Astrocyte (in vitro differentiated cells and primary cell): ENCODE measurements around the gene ZNF684. TPM values are rescaled to one million over a fixed set of nuclear protein-coding genes. Genes with fewer than 3 reads are reported as not detected.
A peak's percentile ranks its signal among the peaks of the same experiment; 100 is the strongest.

ENCODE experiments used
- DNase-seq: peaks from one replicate; pipeline ENCODE4 v3.0.0-alpha.2; 2010; ENCODE audit warnings: low read depth
- FAIRE-seq: peaks from 2 replicates; lab custom pipeline; 2011; peaks lifted over from hg19 to GRCh38; lab: Jason Lieb, UNC
- H2AFZ ChIP-seq: 2 replicates; pipeline ENCODE4 v1.6.0; 2012; ENCODE audit warnings: low read depth, low read length, inconsistent platforms
- H3K27ac ChIP-seq: 2 replicates; pipeline ENCODE4 v1.5.1; 2011; ENCODE audit warnings: low read depth, low read length, inconsistent platforms
- H3K27me3 ChIP-seq: 2 replicates; pipeline ENCODE4 v1.6.0; 2011; ENCODE audit warnings: low read length, inconsistent platforms; ENCODE audit not compliant: insufficient read depth
- H3K36me3 ChIP-seq: 2 replicates; pipeline ENCODE4 v1.5.1; 2011; ENCODE audit warnings: low read length, inconsistent platforms; ENCODE audit not compliant: insufficient read depth
- H3K4me1 ChIP-seq: 2 replicates; pipeline ENCODE4 v1.5.1; 2011; ENCODE audit warnings: low read length, inconsistent platforms; ENCODE audit not compliant: insufficient read depth
- H3K4me2 ChIP-seq: 2 replicates; pipeline ENCODE4 v1.6.0; 2012; ENCODE audit warnings: low read length, inconsistent platforms
- H3K4me3 ChIP-seq: 2 replicates; pipeline ENCODE4 v1.5.1; 2011; ENCODE audit warnings: low read depth, mild to moderate bottlenecking, low read length, inconsistent platforms; ENCODE audit not compliant: insufficient read depth
- H3K79me2 ChIP-seq: 2 replicates; pipeline ENCODE4 v1.6.0; 2012; ENCODE audit warnings: mild to moderate bottlenecking, low read length, inconsistent platforms; ENCODE audit not compliant: insufficient read depth
- H3K9ac ChIP-seq: 2 replicates; pipeline ENCODE4 v1.6.0; 2012; ENCODE audit warnings: mild to moderate bottlenecking, low read length, inconsistent platforms
- H3K9me3 ChIP-seq: 2 replicates; pipeline ENCODE4 v1.5.1; 2012; ENCODE audit warnings: low read depth, mild to moderate bottlenecking, low read length, inconsistent platforms; ENCODE audit not compliant: insufficient read depth
- H4K20me1 ChIP-seq: 2 replicates; pipeline ENCODE4 v1.6.0; 2012; ENCODE audit warnings: low read length, inconsistent platforms; ENCODE audit not compliant: insufficient read depth
- H3K27ac Mint-ChIP-seq: one replicate; pipeline ENCODE4 v1.8.0; 2021; ENCODE audit warnings: mild to moderate bottlenecking, mixed read lengths; ENCODE audit not compliant: unreplicated experiment
- H3K27me3 Mint-ChIP-seq: one replicate; pipeline ENCODE4 v1.8.0; 2021; ENCODE audit warnings: low read depth, mixed read lengths; ENCODE audit not compliant: unreplicated experiment
- H3K36me3 Mint-ChIP-seq: one replicate; pipeline ENCODE4 v1.8.0; 2021; ENCODE audit warnings: low read depth, mixed read lengths; ENCODE audit not compliant: unreplicated experiment
- H3K4me1 Mint-ChIP-seq: one replicate; pipeline ENCODE4 v1.8.0; 2021; ENCODE audit warnings: low read depth, mixed read lengths; ENCODE audit not compliant: unreplicated experiment
- H3K4me3 Mint-ChIP-seq: one replicate; pipeline ENCODE4 v1.8.0; 2021; ENCODE audit warnings: mild to moderate bottlenecking, moderate library complexity, mixed read lengths; ENCODE audit not compliant: unreplicated experiment
- H3K9me3 Mint-ChIP-seq: one replicate; pipeline ENCODE4 v1.8.0; 2021; ENCODE audit warnings: mild to moderate bottlenecking, mixed read lengths; ENCODE audit not compliant: unreplicated experiment
- EZH2 ChIP-seq: IDR thresholded peaks from 2 replicates; pipeline ENCODE4 v1.6.1; 2012; ENCODE audit warnings: mild to moderate bottlenecking, low read length, inconsistent platforms; ENCODE audit not compliant: insufficient read depth
- total RNA-seq: library from RNA; stranded (reverse); gene quantifications from 2 replicates; pipeline ENCODE4 v1.2.1, GENCODE V29; 2021
- TF ChIP-seq, protein P1 (sequence below): IDR thresholded peaks from 2 replicates; pipeline ENCODE4 v1.5.1; 2011; ENCODE audit warnings: low read depth, mild to moderate bottlenecking, inconsistent platforms, low read length, moderate library complexity; ENCODE audit not compliant: insufficient read depth

The ZNF684 gene
- total RNA-seq, 1 donor from 2014 or later: 3.9 TPM

DNA sequence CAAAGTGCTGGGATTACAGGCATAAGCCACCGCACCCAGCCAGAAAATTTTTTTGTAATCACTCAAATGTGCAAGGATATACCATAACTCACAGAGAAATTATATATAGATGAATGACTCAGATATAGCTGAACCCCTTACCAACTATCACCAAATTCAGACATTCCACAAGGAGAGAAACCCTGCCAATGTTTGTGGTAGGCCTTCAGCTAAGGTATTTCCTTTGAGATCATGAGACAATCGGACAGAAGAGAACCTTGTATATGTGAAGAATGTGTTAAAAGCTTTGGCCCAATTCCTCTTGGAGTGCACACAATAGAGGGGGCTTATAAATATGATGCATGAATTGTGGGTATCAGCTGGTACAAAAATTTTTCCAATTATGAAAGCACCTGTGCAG lies 50.7 kb downstream of the ZNF684 start:
- Mint-ChIP-seq H3K4me1 (peaks cover 15% of the 10 kb centered on the region), H3K9me3 (no peaks in the 10 kb centered on the region), H3K4me3 (no peak overlapping the region), H3K36me3 (no peaks in the 10 kb centered on the region), H3K27me3 (peaks cover 11% of the 10 kb centered on the region), H3K27ac (no peak overlapping the region)
- Histone ChIP-seq H3K27ac (no peak overlapping the region), H3K4me2 (peak overlapping the region; percentile 13), H3K79me2 (no peaks in the 10 kb centered on the region), H3K4me1 (peaks cover 11% of the 10 kb centered on the region), H2AFZ (no peak overlapping the region), H4K20me1 (no peaks in the 10 kb centered on the region), H3K36me3 (no peaks in the 10 kb centered on the region), H3K9me3 (no peaks in the 10 kb centered on the region), H3K27me3 (peaks cover 9% of the 10 kb centered on the region), H3K9ac (no peak overlapping the region), H3K4me3 (no peak overlapping the region)
- DNase-seq: peak; percentile 81
- no peak for FAIRE-seq
- TF ChIP-seq EZH2: no peak
- TF ChIP-seq, protein P1, sequence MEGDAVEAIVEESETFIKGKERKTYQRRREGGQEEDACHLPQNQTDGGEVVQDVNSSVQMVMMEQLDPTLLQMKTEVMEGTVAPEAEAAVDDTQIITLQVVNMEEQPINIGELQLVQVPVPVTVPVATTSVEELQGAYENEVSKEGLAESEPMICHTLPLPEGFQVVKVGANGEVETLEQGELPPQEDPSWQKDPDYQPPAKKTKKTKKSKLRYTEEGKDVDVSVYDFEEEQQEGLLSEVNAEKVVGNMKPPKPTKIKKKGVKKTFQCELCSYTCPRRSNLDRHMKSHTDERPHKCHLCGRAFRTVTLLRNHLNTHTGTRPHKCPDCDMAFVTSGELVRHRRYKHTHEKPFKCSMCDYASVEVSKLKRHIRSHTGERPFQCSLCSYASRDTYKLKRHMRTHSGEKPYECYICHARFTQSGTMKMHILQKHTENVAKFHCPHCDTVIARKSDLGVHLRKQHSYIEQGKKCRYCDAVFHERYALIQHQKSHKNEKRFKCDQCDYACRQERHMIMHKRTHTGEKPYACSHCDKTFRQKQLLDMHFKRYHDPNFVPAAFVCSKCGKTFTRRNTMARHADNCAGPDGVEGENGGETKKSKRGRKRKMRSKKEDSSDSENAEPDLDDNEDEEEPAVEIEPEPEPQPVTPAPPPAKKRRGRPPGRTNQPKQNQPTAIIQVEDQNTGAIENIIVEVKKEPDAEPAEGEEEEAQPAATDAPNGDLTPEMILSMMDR: no peak

DNA sequence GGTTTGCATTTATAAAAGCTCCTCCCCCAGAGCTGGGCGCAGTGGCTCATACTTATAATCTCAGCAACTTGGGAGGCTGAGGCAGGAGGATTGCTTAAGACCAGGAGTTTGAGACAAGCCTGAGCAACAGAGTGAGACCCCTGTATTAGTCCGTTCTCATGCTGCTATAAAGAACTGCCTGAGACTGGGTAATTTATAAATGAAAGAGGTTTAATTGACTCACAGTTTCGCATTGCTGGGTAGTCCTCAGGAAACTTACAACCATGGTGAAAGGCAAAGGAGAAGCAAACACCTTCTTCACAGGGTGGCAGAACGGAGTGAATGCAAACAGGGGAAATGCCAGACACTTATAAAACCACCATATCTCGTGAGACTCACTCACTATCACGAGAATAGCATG lies 52.5 kb downstream of the ZNF684 start:
- no peak overlapping the region for H3K27ac ChIP-seq
- FAIRE-seq: no peak
- H3K4me2 ChIP-seq: peak overlapping the region; percentile 4

DNA sequence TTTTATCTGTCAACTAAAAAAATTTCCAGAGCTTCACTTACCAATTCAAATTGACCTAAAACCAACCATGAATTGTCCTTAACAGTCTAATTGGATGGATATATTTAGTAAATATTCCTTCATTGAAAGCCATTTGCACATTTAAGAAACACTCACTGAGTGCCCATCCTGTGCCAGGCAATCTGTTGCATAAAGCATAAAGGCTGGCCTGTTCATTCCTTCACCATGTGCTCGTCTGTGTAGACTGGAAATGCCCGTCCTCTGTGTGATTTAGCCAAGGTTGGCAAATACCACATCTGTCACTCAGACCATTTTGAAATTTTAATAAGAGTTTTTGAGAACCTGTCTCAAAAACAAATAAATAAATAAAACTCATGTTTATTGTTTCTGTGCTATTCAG lies 57.1 kb downstream of the ZNF684 start:
- Histone ChIP-seq H3K9ac (no peak overlapping the region), H3K27ac (no peak overlapping the region), H3K4me2 (no peak overlapping the region), H2AFZ (no peak overlapping the region), H3K36me3 (no peaks in the 10 kb centered on the region), H3K9me3 (no peaks in the 10 kb centered on the region), H3K79me2 (no peaks in the 10 kb centered on the region), H3K27me3 (peaks cover 11% of the 10 kb centered on the region), H3K4me3 (no peak overlapping the region), H4K20me1 (no peaks in the 10 kb centered on the region), H3K4me1 (peaks cover 5% of the 10 kb centered on the region)
- Mint-ChIP-seq H3K27ac (no peak overlapping the region), H3K36me3 (no peaks in the 10 kb centered on the region), H3K4me1 (peaks cover 2% of the 10 kb centered on the region), H3K4me3 (no peak overlapping the region), H3K9me3 (no peaks in the 10 kb centered on the region), H3K27me3 (peaks cover 16% of the 10 kb centered on the region)
- no peak for DNase-seq
- no peak for TF ChIP-seq EZH2
- TF ChIP-seq, protein P1: no peak
- FAIRE-seq: no peak

More for the DNA sequence above, 52.5 kb downstream of the ZNF684 start:
- no peaks in the 10 kb centered on the region for H3K36me3 ChIP-seq
- H3K4me3 Mint-ChIP-seq: no peak overlapping the region
- no peak for TF ChIP-seq EZH2
- TF ChIP-seq, protein P1: no peak
- DNase-seq: no peak
- peak overlapping the region; percentile 58 for H3K27ac Mint-ChIP-seq
- H3K27me3 Mint-ChIP-seq: peaks cover 16% of the 10 kb centered on the region
- peaks cover 15% of the 10 kb centered on the region for H3K4me1 Mint-ChIP-seq
- H2AFZ ChIP-seq: no peak overlapping the region
- peaks cover 14% of the 10 kb centered on the region for H3K27me3 ChIP-seq
- H3K9me3 ChIP-seq: no peaks in the 10 kb centered on the region
- H3K36me3 Mint-ChIP-seq: no peaks in the 10 kb centered on the region
- H3K4me3 ChIP-seq: no peak overlapping the region
- no peaks in the 10 kb centered on the region for H4K20me1 ChIP-seq
- no peaks in the 10 kb centered on the region for H3K79me2 ChIP-seq
- H3K4me1 ChIP-seq: peaks cover 11% of the 10 kb centered on the region
- H3K9me3 Mint-ChIP-seq: no peaks in the 10 kb centered on the region
- H3K9ac ChIP-seq: no peak overlapping the region
